SKM-1 (cell line): ENCODE data around the gene PGM5.

Experiments used
- DNase-seq: peaks from one replicate; lab custom pipeline; 2025; ENCODE audit not compliant: unreplicated experiment; lab: John Stamatoyannopoulos, UW

PGM5 gene

GRCh38 chr9:68532131-68532530 lies 175.7 kb downstream of the PGM5 start:
- DNase-seq = no peak

GRCh38 chr9:68533678-68534077 lies 177.3 kb downstream of the PGM5 start:
- no peak for DNase-seq

GRCh38 chr9:68536876-68537615 lies 180.6 kb downstream of the PGM5 start:
- DNase-seq = no peak

DNA sequence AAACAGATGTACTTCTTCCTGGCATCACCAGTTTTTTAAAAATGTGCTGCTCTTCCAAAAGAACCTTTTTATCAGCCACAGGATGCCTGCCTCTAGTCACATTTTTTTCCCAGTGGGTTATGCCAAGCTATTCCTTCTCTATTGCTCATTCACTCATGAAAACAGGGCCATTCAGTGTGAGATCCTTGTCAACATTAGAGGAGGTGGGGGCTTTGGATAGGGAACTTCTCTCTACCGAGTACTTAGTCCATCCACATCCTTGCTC lies 181.1 kb downstream of the PGM5 start:
- DNase-seq = no peak

- DNase-seq = no peak
Measured at GRCh38 chr9:68538200-68538599, 181.8 kb downstream of the PGM5 start.

GRCh38 chr9:68540712-68541535 lies 184.5 kb downstream of the PGM5 start, which contains the start of gene TMEM252:
TMEM252 (minus strand) TSS chr9:68540883; CDS start chr9:68540814, 69 bp downstream.
- DNase-seq = no peak

DNA sequence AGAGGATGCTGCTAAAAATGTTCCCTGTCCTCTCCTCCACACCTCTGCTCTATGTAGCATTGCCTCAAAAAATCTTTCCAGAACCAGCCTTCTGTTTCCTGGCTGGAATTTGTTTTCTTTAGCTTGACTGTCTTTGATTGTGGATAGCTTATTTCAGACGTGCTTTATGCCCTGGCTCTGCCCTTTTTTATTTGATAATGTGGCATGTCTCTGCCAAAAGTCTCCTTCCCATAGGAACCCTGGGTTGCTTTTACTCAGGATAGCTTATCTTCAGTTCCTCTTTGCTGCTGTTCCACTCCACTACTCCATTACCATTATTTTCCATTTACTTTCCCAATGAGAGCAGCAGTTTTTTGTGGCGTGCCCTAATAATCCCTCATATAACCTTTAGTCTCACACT lies 185.2 kb downstream of the PGM5 start:
- DNase-seq = no peak

- DNase-seq = no peak
Measured at GRCh38 chr9:68545033-68545705, 188.8 kb downstream of the PGM5 start.

GRCh38 chr9:68546596-68547390 lies 190.4 kb downstream of the PGM5 start:
- peak; percentile 37 for DNase-seq

- no peak for DNase-seq
Measured at GRCh38 chr9:68547417-68547816, 191.0 kb downstream of the PGM5 start.

- no peak for DNase-seq
Measured at GRCh38 chr9:68548241-68548640, 191.8 kb downstream of the PGM5 start.

DNA sequence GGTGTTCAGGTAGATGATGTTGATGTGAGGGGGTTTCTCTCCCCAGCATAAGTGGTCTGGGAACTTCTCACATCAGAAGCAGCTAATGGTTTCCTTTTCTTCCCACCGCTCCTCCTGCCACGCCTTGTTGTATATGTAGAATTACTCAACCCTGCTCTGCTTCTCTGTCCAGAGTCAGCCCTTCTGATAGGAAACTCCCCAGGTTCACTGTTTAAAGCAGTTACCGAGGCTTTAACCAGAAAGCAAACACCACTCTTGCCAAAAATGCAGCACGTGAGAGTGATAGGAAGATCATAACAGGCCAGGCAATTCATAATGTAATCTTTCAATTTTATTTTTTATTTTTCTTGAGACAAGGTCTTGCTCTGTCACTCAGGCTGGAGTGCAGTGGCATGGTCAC lies 194.8 kb downstream of the PGM5 start:
- no peak for DNase-seq

DNA sequence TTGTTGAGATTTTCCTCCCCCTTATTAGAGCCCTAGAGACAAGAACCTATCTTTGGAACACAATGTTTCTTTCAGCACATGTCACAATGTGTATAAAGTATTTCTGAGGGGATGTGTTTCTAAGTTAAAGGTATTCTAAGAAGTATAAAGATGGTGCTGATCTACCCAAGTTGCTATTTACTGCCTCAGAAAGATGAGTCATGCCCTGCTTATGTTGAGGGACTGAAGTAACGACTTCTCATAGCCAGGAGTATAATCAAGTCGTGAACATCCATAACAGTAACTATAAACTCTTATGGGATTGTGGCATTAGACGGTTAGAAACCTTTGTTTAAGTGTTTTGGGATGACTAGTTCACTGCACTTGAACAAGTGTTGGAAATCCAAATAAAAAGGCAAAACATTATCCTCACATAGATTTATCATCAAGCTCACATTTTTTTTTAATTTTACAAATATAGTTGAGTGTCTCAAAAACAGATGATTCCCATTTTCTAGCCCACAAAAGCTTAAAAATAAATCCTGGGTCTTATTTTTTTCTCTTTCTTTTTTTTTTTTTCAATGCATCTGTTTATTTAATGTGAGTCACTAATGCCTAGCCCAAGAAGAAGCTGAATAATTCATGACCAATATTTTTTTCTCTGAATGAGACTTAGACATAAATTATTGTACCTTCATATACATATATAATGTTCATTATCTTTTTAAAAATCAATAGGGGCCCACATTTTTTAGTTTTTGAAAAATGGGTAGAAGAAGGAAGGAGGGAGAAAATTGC lies 196.5 kb downstream of the PGM5 start:
- no peak for DNase-seq

- DNase-seq = no peak
Measured at GRCh38 chr9:68555437-68556150, 199.2 kb downstream of the PGM5 start.

- DNase-seq = no peak
Measured at GRCh38 chr9:68558545-68558944, 202.1 kb downstream of the PGM5 start.

- peak; percentile 29 for DNase-seq
Measured at GRCh38 chr9:68560071-68560844, 203.8 kb downstream of the PGM5 start.

DNA sequence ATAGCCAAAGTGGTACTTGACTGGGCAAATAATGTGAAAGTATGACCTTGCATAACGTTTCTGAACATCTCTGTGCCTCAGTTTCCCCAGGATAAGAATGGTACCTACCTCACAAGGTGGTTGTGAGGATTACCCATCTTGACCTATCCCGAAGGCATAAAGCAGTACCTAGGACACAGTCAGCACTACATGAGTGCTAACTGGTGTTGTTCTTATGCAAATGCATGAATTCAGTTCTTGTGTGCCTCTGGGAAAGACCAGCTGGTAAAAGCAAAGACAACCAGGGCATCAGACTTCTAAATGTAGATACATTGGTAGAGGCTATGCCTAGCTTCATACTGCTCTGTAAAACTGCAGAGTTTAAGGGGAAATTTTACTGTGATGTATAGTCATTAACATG lies 206.1 kb downstream of the PGM5 start:
- no peak for DNase-seq

- no peak for DNase-seq
Measured at GRCh38 chr9:68567565-68567964, 211.2 kb downstream of the PGM5 start.

DNA sequence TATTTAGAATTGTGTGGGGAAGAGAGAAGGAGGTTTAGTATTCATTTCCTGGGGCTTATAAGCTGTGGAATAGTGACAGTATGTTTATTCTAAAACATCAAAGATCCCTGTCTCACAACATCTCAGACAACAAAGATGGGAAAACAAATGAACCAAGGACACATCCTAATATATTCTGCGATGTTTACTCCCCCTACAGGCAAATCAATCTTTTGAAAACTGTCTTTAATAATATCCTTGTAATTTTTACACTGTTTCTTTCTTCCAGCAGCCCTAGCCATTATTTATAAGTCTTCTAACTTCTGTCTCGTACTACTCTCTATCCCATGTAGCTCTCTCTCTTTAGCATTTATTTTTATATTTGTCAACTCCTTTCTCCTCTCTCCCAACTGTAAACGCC lies 217.7 kb downstream of the PGM5 start:
- DNase-seq = no peak
